Heart left ventricle (tissue), 13 donors: ENCODE results near the gene C12orf60.

Experiments used
- POLR2A ChIP-seq, 2 donors: fragments of 450-650 bp; IDR thresholded peaks; one replicate each; pipeline ENCODE4 v1.6.1; 2017; ENCODE audit warnings: antibody characterized with exemption in 2 of 2, mild to moderate bottlenecking in 2 of 2, moderate library complexity in 2 of 2
- TF ChIP-seq, protein P1 (sequence below), 12 donors: fragments of 200-600 bp; sonication (generic) in 4 of 12; IDR thresholded peaks; one replicate each; pipeline versions ENCODE4 v1.5.0 to v1.8.0; 2018 to 2022; ENCODE audit warnings: antibody characterized with exemption in 12 of 12, mild to moderate bottlenecking in 5 of 12
- donor health status: ischemic (EF 13 %, LVEDD 7.1; RV severe dilation, severe dysfunction).
- donor health status: DM: no; HTN: yes; CAD: no.
- donor health status: DM: no; HTN: no; CAD: no.
- donor health status: ischemic (EF 25% LVEDD 6.9; RV normal size, moderate dysfunction).
- donor health status: ischemic (EF 25% LVEDD 5.7; RV mildly dilated, moderate dysfunction).
- donor health status: ischemic (EF 35%, LVEDD 5.7; RV mildly dilated, moderate dysfunction).
- donor health status: nonischemic (EF 11% LVEDD 7.7; RV severe dilation, severe dysfunction).
- donor health status: DM: yes; HTN: yes; CAD: no.
- donor health status: PGD.
- donor health status: ischemic (EF 29% LVEDD 5.4; RV normal size, mild dysfunction).
- donor health status: nonischemic (EF 23%, LVEDD 6.1; RV moderate dilation, normal function).

- TF ChIP-seq, protein P1, sequence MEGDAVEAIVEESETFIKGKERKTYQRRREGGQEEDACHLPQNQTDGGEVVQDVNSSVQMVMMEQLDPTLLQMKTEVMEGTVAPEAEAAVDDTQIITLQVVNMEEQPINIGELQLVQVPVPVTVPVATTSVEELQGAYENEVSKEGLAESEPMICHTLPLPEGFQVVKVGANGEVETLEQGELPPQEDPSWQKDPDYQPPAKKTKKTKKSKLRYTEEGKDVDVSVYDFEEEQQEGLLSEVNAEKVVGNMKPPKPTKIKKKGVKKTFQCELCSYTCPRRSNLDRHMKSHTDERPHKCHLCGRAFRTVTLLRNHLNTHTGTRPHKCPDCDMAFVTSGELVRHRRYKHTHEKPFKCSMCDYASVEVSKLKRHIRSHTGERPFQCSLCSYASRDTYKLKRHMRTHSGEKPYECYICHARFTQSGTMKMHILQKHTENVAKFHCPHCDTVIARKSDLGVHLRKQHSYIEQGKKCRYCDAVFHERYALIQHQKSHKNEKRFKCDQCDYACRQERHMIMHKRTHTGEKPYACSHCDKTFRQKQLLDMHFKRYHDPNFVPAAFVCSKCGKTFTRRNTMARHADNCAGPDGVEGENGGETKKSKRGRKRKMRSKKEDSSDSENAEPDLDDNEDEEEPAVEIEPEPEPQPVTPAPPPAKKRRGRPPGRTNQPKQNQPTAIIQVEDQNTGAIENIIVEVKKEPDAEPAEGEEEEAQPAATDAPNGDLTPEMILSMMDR (IDR thresholded peaks at IDR 0.05), result peak; percentile 62 to 85 (median 76)
- no peak for TF ChIP-seq POLR2A (IDR thresholded peaks at IDR 0.05)
These were observed 41.9 kb downstream of the C12orf60 start for GRCh38 chr12:14845350-14845750.
